HL-60/S4 treated with phorbol 12-myristate 13-acetate at 8.2 ng/mL for 4 days and 3 days (cell line): ENCODE results near the gene RNASEH2A.
"Not testable (repeated sequence)": the region's sequence is repeated elsewhere in the genome, so short reads cannot be mapped to it uniquely, and the experiment has no call there.

Experiments used
- in situ Hi-C: fragments of 300-500 bp; cut with MboI; formaldehyde crosslinking; loops from 2 replicates; pipeline ENCODE4 v1.15.0; 2022; ENCODE audit warnings: low sequenced_read_pairs

Gene RNASEH2A

DNA sequence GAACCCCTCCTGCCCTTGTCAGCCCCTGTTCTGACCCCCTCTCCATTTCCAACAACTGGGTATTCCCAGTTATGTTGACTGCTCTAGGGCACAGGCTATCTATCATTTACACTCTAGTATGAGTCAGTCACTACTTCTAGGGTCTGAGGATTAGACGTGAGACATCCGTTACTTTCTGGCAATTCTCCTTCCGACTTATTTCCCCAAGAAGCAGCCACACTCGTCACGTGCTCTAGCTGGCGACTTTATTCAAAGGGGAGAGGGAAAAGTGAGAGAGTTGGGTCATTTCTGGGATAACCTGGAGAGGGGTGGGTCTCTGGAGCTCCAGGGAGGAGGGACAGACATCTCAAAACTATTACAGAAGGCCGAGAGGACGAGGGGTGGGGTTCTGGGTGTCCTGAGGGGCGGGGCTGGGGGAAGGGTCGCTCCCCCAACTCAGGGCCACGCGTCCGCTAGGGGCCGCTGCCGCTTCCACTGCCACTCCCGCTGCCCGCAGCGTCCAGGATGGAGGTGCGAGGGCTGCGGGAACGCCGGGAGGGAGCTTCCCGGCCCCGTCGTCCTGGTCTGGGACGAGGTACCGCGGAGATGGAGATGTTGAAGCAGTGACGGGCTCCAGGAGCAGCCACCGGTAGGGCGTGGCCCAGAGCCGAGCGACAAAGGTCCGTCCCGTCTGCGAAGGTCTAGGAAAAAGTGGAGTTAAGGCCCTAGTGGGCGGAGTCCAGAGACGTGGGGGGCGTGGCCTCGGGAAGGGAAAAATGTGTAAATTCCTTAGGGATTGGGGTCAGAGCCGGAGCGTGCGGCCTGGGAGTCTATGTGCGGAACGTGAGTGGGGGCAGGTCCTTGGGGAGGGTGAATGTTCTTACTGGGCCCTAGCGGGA, 19.1 kb downstream of the RNASEH2A start:
- in situ Hi-C loops: no loop called here

DNA sequence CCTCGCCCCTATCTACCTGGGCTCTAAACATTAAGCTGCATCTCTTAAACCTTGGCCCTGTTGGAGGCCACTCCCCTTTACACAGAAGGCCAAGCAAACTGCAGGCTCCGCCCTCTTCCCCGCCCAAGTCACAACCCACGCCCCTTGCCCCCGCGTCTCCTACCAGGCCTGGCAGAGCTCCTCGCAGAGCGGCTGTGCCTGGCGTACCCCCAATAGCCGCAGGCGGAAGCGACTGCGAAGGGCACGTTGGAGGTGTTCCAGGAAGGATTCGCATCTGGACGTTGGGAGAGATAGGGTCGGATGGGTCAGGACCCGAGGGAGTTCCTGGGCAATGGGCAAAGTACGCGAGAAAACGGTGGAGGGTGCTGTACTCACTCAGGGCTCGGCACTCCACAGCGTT, 22.1 kb downstream of the RNASEH2A start:
- in situ Hi-C loops: no loop called here

DNA sequence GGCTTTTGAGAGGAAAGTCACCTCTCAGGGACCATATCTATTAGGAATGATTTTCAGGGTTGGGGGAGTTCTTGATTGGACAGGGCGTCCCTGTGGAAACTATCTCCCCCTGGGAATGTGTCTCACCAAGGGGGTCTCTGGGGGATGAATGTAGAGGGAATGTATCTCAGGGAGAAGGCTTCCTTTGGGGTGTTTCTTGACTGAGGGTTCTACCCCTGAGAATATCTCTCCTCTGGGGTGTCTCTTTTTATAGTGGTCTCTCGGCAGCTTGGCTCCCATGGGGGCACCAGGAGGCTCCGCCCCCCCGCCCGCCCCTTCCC, 27.0 kb downstream of the RNASEH2A start:
- in situ Hi-C loops: no loop called here

DNA sequence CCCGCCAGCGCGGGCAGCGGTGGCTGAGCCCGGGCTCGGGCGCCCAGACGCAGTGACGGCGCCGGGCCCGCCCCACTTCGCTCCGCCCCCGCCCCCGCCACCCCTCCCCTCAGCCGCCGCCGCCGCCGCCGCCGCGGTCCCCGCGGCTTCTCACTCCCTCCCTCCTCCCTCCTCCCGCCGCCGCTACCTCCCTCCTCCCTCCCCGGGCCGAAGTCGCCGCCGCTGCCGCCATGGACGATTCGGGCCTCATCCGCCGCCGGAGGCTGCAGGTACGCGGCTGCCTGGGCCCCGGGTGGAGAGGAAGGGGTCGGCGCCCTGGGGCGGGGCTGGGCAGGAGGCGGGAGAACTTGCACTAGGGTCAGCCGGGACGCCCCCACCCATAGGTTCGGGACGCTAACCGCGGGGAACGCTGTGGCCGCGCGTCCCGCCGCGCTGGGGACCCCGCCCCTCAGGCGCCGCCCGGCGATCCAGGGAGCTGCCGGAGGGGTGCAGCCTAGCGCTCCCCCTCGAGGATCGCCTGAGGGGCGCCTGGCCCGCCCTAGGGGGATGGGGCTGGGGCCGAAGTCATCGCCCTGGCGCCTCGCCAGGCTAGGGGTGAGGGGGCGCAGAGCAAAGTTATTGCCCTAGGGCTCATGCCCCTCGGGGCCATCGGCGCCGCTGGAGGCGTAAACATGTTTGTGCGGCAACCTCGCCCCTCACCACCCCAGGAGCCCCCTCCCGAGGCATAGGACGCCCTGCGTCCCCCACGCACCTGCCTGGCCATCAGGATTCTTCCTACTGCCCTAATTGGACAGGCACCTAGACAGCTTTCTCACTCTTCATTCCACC, 27.6 kb downstream of the RNASEH2A start:
- in situ Hi-C loops: no loop called here

DNA sequence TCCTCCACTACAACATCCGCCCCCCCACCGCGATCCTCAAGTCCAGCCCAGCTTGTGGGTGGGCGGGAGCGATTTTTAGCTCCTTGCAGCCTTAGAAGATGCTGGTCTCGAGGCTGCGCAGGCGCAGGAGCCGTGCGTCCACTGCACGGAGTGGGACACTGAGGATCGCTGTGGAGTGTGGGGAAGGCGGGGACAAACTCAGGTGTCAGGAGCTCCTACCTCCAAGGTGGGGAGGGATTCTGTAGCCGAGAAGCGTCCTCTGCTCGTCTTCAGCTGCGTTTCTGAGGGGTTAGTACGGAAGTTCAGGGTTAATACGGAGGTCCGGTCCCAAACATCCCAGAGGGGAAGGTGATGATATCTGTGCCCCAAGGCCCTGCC, 28.2 kb downstream of the RNASEH2A start, which contains the start of gene RTBDN:
Gene RTBDN (minus strand): TSS at position 14 of the 378 bp plus-strand sequence. CDS start 4,600 bp downstream, outside the sequence.
- in situ Hi-C loops: no loop called here

DNA sequence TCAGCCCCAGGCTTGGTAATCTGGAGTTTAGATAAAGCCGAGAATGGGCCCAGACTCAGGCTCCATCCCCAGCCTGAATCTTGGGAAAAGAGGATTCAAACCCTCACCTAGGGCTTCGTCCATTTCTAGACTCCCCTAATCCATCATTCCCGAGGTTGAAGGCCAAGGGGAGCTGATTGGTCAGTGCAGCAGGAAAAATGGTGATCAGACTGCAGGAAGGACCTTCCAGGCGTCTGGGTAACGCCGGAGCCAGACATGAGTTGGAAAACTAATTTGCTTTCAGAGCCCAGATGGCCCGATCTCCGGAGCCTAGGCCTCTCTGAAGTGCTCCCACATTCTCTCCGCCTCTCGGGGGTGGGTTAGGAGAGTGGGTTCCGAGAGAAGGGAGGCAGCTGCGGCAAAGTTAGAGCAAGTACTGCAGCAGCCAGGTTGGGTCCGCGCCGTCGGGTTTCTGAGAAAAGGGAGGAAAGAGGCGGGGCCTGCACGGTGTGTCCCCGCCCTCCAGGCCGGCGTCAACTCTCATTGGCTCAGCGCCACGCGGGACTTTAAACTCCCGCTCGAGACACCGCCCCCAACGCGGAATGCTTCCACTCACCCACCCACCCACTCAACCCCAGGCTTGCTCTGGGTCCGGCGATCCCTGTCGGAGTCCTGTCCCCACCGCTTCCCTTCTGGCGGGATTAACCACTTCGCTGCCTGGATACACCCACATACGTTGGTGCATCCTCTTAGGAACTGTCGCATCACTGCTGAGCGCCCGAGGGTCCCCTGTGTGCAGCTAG, 28.8 kb downstream of the RNASEH2A start:
- in situ Hi-C loops: no loop called here

DNA sequence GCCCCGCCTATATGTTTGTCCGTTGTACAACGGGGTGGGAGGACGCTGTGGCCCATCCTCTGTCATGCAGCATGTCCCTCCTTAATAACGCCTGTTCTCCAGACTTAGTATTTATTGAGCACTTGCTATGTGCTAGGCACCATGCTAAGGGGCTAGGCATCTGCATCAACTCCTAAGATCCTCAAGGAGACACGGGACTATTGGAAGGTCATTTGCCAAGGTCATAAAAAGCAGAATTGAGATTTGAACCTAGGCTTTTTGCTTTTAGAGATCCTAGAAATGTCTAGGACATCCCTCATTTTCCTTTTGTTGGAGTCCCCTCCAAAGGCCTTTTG, 30.1 kb downstream of the RNASEH2A start:
- in situ Hi-C loops: no loop called here

DNA sequence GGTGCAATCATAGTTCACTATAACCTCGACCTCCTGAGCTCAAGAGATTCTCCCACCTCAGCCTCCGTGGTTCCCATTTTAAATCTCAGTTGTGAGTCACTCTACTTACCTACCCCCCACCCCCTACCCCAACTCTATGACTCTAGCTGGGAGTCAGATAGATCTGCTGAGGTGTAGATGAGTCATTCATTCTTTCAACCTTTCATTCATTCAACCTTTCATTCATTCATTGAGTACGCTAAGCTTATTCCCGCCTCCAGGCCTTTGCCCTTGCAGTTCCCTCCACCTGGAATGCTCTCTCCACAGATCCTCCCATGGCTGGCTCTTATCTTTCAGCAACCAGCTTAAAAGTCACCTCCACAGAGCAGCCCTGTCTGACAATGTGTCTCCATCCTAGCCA, 30.8 kb downstream of the RNASEH2A start:
- in situ Hi-C loops: no loop called here

DNA sequence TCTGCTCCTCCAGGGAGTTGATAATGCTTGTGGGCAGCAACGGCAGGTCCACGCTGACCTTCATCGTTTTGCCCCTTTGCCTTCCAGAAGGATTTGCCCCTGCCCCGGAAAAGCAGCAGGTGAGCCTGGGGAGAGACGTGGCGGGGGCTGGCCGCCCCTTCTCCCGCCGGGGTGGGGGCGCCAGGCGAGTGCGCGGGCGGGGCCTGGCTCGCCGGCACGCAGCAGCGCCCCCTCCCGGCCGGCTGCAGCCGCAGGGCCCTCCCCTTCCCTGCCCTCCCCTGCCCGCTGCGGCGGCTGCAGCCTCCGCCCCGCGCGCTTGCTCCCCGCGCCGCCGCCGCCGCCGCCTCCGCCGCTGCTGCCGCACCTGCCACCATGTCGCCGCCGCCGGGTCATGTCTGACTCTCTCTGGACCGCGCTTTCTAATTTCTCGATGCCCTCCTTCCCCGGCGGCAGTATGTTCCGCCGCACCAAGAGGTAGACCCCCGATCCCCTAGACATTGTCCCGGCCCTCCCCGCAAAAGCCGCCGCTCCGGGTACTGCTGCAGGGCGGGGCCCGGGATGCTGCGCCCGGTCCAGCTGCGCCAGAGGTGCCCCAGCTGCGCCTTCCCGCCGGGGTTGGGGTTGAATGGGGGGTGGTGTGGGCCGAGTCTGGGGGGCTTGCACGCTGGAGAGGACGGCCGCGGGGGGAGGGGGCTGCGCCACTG, 31.9 kb downstream of the RNASEH2A start, which contains the start of gene MAST1:
Gene MAST1 (plus strand): TSS at position 334 of the 704 bp plus-strand sequence. CDS start 58 bp downstream, at position 392.
- in situ Hi-C loops: no loop called here

DNA sequence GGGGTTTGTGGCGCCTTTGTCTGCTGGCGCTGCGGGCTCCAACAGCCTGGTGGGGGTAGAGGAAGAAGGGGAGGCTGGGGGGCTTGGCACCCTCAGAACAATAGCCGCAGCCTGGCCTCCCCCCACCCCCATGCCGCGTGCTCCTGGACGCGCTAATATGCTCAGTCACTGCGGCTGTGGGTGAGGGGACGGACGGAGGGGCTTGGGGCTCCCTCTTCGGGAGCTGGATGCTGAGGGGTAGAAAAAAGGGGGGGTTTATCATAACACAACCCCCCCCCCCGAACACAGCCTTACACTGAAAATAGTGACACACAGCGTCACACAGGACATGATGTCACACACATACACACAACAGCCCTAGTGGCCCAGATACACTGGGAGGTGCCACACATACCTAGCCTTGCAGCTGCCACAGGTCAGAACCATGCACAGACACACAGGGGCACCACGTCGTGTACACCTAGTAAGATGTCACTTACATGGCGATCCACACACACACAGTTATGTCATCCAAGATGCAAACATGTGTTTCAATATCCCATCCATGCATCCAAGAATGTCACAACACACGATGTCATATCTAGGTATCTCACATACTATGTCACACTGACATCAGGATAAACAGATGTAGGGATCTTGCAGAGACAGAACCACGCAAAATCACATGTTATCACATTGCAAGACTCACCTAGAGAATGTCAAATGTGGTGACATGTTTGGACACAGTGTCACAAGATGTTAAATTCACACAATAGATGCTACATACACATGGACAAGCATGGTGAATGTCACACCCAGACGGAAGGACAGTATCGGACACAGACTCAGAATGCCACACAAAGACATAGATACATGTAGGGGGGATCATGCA, 32.7 kb downstream of the RNASEH2A start:
- in situ Hi-C loops: no loop called here

DNA sequence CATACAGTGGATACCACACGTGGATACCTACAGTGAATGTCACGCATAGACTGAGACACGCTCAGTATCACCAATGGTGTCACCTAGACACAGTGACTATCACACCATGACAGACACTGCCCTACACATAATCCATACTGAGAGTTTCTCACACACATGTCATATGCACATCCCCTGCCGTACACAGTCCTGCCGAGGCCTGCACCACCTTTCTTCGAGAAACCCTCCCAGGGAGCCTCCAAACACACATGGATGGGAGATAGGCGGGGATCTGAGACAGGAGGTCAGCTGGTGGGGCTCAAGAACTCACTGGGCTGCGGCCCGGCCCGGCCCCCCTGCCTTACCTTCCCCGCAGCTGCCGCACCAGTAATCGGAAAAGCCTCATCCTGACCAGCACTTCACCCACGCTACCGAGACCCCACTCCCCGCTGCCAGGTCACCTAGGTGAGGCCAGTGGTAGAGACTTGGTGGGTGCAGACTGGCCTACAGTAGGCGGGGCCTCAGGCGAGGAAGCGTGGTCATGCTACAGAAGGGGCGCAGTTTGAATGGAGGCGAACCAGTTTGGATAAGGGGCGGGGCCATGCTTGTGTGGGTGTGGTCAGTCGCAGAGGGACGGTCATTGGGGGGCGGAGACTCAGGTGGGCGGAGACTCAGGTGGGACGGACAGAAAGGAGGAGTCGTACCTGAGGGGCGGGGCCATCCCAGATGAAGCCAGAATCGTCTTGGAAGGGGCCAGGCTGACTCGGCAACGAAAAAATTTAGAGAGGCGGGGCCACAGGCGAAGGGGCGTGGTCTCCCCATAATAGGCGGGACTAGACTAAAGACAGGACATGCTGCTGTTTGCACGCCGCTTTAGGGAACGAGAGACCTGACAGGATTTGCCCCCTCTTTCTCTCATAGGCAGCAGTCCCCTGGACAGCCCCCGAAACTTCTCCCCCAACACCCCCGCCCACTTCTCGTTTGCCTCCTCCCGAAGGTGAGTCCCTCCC, 34.0 kb downstream of the RNASEH2A start:
- in situ Hi-C loops: no loop called here

DNA sequence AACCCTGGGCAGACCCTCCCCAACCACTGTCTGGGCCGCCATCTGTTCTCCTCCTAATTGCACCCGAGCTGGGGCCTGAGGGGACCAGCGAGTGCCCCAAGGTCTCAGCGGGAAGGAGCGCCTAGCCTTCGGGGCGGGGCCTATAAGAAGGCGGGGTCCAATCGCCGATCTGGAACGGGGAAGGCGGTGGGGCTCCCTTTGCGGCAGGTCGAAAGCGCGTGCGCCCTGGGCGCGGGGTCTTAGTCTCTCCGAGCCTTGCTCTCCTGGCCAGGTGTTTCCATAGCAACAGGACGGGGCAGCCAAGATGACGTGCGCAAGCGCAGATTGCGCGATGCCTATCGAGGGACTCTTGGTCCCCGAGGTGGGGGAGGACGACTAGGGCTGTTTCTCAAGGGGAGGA, 34.7 kb downstream of the RNASEH2A start:
- in situ Hi-C loops: no loop called here

DNA sequence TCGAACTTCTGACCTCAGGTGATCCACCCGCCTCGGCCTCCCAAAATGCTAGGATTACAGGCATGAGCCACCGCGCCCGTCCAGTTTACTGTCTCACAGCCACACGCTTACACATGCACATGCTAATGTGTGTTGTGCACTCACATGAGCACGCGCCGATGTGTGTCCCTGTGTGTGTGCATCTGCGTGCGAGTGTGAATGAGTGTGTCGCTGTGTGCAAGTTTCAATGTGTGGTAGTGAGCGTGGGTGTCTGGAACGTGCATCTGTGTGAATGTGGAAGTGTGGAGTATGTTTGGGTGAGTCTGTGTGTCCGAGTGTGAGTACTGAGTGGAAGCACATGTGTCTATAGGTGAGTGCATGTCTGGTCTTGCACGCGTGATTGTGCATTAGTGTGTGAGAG, 36.1 kb downstream of the RNASEH2A start:
- in situ Hi-C loops: no loop called here

DNA sequence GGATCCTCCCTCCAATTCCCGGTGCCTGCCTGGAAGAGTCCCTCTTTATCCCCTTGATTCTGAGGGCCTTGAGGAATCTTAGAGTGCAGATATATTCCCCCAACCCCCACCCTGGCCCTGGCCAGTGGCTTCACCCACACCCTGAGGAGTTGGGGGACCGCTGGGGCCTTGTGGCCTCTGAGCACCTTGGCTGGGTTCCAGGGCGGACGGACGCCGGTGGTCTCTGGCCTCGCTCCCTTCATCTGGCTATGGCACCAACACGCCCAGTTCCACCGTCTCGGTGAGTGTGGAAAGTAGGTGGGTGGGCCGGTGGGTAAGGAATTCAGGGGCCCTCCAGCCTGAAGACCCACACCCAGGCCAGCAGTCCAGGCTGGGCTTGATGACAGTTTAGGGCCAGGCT, 36.9 kb downstream of the RNASEH2A start:
- in situ Hi-C loops: no loop called here

DNA sequence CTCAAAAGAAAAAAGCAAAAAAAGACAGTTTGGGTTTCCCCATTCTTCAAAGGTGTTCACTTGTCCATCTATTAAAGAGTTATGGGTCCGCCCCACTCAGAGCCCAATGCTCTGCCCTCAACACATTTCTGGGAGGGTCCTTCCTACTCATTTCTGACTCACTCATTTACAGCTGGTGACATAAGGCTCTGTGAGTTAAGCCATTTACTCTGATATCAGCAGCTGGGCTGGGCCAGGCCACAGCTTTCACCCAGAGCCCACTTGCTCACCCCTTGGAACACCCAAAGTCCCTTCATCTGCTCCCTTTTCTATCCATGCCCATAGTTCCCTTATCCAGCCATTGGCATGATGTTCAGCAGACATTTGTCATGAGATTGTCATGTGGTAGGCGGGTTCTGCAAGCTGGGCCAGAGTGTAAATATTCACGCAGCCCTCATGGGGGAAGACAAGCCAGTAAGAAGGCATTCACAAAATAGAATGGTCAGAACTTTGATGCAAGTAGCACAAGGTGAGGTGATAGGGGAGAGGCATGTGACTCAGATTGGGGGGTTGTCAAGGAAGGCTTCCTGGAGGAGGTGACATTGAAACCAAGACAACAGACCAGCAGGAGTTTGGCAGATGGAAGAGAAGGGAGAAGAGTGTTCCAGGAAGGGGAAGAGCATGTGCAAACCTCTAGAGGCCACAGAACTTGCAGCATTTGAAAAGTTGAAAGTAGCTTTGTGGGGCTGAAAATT, 37.8 kb downstream of the RNASEH2A start:
- in situ Hi-C loops: no loop called here

DNA sequence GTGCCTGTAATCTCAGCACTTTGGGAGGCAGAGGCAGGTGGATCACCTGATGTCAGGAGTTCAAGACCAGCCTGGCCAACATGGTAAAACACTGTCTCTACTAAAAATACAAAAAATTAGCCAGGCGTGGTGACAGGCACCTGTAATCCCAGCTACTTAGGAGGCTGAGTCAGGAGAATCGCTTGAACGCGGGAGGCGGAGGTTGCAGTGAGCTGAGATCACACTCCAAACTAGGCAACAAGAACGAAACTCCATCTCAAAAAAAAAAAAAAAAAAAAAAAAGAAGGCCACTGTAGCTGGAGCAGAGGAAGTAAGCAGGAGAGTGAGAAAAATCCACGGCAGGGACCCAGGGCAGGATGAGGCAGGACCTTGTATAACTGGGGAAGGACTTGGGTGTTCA, 40.2 kb downstream of the RNASEH2A start:
- in situ Hi-C loops: not testable (repeated sequence)

DNA sequence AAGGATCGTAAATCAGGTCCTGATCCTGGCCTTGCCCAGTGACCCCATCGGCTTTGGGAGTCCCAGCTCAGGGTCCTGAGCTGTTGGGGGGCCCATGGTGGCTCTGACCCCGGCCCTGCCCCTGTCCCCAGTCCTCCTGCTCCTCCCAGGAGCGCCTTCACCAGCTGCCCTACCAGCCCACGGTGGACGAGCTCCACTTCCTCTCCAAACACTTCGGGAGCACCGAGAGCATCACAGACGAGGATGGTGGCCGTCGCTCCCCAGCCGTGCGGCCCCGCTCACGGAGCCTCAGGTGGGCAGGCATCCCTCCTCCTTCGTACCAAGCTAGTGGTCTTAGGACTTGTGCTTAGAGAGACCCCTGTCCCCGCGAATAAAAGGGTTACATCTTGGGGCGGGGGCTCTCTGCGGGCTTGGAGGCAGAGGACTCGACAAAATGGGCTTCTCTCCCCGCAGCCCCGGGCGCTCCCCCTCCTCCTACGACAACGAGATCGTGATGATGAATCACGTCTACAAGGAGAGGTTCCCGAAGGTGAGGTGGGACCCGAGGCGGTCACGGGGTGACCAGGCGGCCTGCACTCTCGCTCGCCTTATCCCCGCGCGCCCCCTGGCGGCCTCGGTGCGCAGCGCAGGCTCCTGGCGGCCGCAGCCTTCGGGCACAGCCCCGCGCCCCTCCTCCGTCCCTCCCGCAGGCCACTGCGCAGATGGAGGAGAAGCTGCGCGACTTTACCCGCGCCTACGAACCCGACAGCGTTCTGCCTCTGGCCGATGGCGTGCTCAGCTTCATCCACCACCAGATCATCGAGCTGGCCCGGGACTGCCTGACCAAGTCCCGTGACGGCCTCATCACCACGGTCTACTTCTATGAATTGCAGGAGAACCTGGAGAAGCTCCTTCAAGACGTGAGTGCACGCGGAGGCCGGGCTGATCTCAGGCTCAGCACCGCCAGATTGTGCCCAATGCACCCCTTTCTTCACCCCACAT, 41.1 kb downstream of the RNASEH2A start:
- in situ Hi-C loops: no loop called here
